SH-SY5Y (cell line): ENCODE results near the gene IL10RA.

ENCODE experiments used
- GATA2 ChIP-seq: IDR thresholded peaks from 2 replicates; pipeline ENCODE4 v1.6.1; 2011; ENCODE audit warnings: mild to moderate bottlenecking, low read depth, low read length
- GATA3 ChIP-seq: IDR thresholded peaks from 2 replicates; pipeline ENCODE4 v1.6.1; 2011; ENCODE audit warnings: low read depth, mild to moderate bottlenecking, low read length, moderate library complexity

GRCh38 chr11:117966908-117967307, 19.3 kb upstream of the IL10RA start:
- TF ChIP-seq GATA2 (no peak), GATA3 (no peak)
